Activated naive CD8-positive, alpha-beta T cell treated with anti-CD3 and anti-CD28 coated beads for 36 hours (primary cell): ENCODE data around the gene RNF225. TPM values are rescaled to one million over a fixed set of nuclear protein-coding genes. Genes with fewer than 3 reads are reported as not detected.
"Not testable (repeated sequence)": the region's sequence is repeated elsewhere in the genome, so short reads cannot be mapped to it uniquely, and the experiment has no call there.

Source experiments
- DNase-seq: peaks from one replicate; pipeline ENCODE4 v3.0.0; 2021
- H3K27ac Mint-ChIP-seq: one replicate; pipeline ENCODE4 v1.8.0; 2022; ENCODE audit warnings: mild to moderate bottlenecking, moderate library complexity, mixed read lengths
- H3K27me3 Mint-ChIP-seq: one replicate; pipeline ENCODE4 v1.8.0; 2022; ENCODE audit warnings: mild to moderate bottlenecking, mixed read lengths
- H3K36me3 Mint-ChIP-seq: one replicate; pipeline ENCODE4 v1.8.0; 2021; ENCODE audit warnings: mild to moderate bottlenecking, mixed read lengths
- H3K4me1 Mint-ChIP-seq: one replicate; pipeline ENCODE4 v1.8.0; 2021; ENCODE audit warnings: mixed read lengths
- H3K4me3 Mint-ChIP-seq: one replicate; pipeline ENCODE4 v1.8.0; 2022; ENCODE audit warnings: mild to moderate bottlenecking, moderate library complexity, mixed read lengths
- H3K9me3 Mint-ChIP-seq: one replicate; pipeline ENCODE4 v1.8.0; 2022; ENCODE audit warnings: mixed read lengths
- total RNA-seq, 2 experiments: library from RNA; stranded (reverse); gene quantifications; one replicate each; pipeline ENCODE4 v1.2.3, GENCODE V29; 2021

RNF225 gene
- total RNA-seq, result 1 to 10 TPM in 1 of 2 experiments, under 1 TPM in 1; 0.82 to 1.6 TPM

DNA sequence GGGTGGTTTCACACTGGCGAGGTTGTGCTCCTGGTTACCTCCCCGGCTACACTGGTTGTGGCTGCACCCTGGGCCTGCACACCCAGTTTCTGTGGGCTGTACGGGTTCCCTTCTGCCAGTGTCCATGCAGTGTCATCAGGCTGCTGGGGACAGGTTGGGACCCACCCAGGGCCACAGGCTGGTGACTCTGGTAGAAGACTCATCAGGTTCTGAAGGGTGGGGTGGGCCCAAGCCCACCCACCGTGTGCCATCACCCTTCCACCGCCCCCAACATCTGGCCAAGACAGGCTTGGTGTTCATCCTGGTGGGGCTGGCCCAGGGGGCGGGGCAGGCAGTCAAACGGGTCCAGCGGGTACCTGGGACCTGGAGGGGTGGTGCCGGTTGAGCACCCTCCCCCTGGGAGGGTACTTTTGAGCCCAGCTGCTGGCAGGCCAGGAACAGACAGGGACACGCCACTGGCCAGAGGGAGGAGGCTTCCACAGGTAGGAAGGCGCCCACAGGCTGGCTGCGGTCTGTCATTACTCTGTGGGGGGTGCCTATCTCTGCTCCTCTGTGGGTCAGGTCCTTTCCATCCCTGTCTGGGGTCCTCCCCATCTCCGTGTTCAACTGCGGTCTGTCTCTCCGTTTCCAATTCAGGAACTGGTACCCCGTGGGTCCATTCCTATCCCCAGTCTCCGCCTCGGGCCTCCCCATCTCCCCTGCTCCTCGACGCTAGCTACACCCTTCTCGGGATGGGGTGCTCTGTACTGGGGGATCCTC is at the start of gene RNF225:
TSS of gene RNF225 (plus strand) at position 437 of the 759 bp plus-strand sequence. CDS start 434 bp downstream, outside the sequence.
- peaks cover 26% of the 10 kb centered on the region for H3K4me1 Mint-ChIP-seq
- H3K36me3 Mint-ChIP-seq, result peaks cover 31% of the 10 kb centered on the region
- H3K4me3 Mint-ChIP-seq, result peak within 1 kb of the TSS; percentile 36
- DNase-seq, result no peak
- peaks cover 23% of the 10 kb centered on the region for H3K27me3 Mint-ChIP-seq
- no peaks in the 10 kb centered on the region for H3K9me3 Mint-ChIP-seq
- peak within 1 kb of the TSS; percentile 7 for H3K27ac Mint-ChIP-seq

DNA sequence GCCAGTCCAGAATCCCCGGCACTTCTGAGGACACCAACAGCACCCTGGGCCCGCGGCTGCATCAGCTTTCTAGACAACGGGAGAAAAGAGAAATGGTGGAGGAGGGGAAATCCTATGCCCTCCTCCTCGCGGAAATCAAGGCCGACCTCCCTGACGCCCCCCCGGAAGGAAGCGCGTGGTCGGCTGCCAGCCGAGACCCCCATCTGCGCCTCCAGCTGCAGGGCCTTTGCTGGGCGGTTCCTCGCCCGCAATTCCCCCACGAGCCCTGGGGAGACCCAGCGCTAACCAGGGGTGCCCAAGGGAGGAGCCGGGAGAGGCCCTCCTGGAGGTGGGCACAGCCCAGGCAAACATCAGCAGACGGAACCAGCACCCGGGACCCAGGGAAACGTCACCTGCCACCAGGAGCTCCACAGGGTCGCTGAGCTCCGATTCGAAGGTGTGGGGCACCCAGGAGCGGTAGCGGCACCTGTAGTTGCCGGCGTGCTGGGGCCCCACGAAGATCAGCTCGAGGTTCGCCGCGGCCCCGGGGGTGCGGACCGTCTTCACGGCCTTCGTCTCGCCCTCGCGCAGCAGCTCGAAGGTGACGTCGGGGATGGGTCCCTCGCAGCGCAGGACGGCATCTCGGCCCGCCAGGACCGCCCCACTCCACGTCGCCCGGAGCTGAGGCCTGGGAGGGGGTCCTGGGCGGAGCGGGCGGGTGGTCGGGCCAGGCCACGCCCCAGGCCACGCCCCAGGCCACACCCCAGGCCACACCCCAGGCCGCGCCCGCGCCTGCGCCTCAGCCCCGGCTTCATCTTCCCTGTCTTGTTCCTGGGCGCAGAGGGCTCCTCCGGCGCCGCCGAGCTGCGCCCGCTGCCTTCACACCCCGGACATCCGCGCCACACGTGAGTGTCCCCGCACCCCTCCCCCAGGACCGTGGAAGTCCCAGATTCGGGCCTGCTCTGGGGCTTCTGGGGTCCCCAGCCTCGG is 48.2 kb upstream of the RNF225 start:
- no peaks in the 10 kb centered on the region for H3K27me3 Mint-ChIP-seq
- peaks cover 31% of the 10 kb centered on the region for H3K36me3 Mint-ChIP-seq
- peak overlapping the region; percentile 90 for H3K27ac Mint-ChIP-seq
- peak overlapping the region; percentile 97 for H3K4me3 Mint-ChIP-seq
- H3K4me1 Mint-ChIP-seq, result peaks cover 29% of the 10 kb centered on the region
- DNase-seq, result peak; percentile 80
- H3K9me3 Mint-ChIP-seq, result no peaks in the 10 kb centered on the region

DNA sequence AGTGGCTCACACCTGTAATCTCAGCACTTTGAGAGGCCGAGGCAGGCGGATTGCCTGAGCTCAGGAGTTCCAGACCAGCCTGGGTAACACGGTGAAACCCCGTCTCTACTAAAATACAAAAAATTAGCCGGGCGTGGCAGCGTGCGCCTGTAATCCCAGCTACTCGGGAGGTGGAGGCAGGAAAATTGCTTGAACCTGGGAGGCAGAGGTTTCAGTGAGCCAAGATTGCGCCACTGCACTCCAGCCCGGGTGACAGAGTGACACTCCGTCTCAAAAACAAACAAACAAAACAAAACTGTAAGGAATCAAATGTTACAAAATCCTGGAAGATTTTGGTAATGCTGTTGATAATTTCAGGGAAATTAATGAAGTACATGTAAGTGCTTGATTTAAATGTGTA is 47.4 kb upstream of the RNF225 start:
- not testable (repeated sequence) for H3K9me3 Mint-ChIP-seq, H3K27me3 Mint-ChIP-seq, DNase-seq
- Mint-ChIP-seq H3K36me3 (peaks cover 33% of the 10 kb centered on the region), H3K4me3 (peak overlapping the region; percentile 97), H3K27ac (peak overlapping the region; percentile 90), H3K4me1 (peaks cover 29% of the 10 kb centered on the region)

DNA sequence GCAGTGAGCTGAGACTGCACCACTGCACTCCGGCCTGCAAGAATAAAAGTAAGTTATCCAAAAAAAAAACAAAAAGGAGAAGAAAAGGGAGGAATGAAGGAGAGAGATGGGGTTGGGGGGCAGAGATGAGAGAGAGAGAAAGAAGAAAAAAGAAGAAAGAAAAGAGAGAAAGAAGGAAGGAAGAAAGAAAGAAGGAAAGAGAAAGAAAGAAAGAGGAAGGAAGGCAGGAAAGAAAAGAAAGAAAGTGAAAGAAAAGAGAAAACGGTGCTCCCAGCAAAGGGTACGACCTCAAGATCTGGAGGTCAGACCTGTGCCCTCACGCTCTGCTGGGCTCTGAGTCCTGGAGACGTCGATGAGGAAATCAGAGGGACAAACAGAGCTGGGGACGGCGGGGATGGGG is 45.9 kb upstream of the RNF225 start:
- H3K4me1 Mint-ChIP-seq, result peaks cover 29% of the 10 kb centered on the region
- H3K4me3 Mint-ChIP-seq, result peak overlapping the region; percentile 45
- H3K27me3 Mint-ChIP-seq, result no peaks in the 10 kb centered on the region
- no peak for DNase-seq
- H3K9me3 Mint-ChIP-seq, result no peaks in the 10 kb centered on the region
- H3K27ac Mint-ChIP-seq, result peak overlapping the region; percentile 52
- peaks cover 33% of the 10 kb centered on the region for H3K36me3 Mint-ChIP-seq

DNA sequence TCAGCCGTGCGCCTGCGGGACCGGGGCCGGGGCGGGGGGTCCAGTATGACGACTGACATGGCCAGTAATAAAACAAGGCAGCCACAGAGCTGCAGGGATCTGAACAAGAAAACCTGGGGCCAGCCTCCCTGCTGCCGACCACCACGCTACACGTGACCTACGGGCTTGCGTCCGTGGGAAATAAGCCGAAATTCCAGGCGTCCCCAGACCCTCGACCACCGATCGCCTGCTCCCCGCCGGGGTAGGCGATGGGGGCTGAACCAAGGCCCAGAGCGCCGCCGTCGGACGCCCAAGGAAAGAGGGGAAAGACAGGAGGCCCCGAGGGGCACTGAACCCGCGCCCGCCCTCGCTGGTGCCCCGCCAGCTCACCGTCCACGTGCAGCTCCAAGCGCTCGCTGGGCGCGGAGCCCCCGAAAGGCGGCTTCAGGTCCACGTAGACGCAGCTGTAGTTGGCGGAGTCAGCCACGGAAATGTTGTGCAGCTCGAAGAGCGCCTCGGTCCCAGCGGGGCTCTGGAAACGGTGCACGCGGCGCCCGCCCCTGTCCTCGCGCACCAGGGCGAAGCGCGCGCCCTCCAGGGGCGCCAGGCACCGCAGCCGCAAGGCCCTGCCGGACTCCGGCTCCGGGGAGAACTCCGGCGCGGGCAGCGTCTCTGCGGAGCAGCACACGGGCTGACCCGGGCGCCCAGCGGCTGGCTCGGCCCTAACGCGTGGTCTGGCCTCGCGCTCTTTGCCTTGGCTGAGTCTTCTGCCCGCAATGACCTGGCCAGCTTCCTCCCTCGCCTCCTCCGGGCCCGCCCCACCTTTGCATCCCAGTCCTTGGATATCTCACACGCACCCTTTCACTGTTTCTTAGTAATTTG is 45.2 kb upstream of the RNF225 start:
- Mint-ChIP-seq H3K27ac (no peak overlapping the region), H3K4me1 (peaks cover 29% of the 10 kb centered on the region), H3K9me3 (no peaks in the 10 kb centered on the region), H3K27me3 (no peaks in the 10 kb centered on the region), H3K4me3 (peak overlapping the region; percentile 45), H3K36me3 (peaks cover 28% of the 10 kb centered on the region)
- no peak for DNase-seq

DNA sequence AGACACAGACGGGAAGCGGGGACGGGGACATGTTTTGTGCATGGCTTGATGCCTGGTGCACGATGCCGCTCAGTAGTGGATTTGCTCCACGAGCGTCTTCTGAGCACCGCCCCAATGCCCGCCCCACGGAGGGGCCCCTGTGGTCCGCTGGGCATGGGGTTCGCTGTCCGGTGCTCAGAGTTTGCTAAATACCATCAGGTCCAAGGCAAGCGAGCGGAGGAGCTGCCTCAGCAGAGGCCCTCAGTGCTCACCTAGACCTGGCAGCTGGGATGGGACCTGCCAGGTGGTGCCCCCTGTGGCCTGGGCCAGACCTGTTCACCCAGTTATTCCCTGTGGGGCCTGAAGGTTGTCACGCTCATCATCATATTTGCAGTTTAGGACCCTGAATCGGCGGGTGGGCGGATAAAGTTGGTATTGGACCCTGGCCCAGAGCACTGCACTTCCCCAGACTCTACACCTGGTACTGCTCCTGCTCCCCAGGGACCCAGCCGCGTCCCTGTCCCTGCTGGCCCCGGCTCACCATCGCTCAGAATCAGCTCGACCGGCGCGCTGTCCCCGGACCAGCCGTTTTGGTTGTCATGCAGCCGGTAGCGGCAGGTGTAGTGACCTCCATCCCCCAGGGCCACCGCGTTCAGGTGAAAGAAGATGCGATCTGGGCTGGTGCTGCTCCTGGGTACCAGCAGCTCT is 44.4 kb upstream of the RNF225 start:
- Mint-ChIP-seq H3K36me3 (peaks cover 24% of the 10 kb centered on the region), H3K27me3 (no peaks in the 10 kb centered on the region), H3K9me3 (no peaks in the 10 kb centered on the region), H3K27ac (no peak overlapping the region), H3K4me1 (peaks cover 27% of the 10 kb centered on the region), H3K4me3 (no peak overlapping the region)
- no peak for DNase-seq

DNA sequence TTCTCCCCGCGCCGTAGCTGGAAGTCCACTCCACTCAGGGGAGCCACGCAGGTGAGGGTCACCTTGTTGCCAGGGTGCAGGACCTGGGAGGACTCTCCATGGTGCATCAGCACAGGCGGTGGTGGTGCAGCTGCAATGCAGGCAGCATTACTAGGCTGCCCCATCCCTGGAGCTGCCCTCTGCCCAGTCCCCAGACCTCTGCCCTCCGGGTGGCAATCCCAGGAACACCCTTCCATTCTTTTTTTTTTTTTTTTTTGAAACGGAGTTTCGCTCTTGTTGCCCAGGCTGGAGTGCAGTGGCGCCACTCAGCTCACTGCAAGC is 43.9 kb upstream of the RNF225 start:
- no peak for DNase-seq
- Mint-ChIP-seq H3K27me3 (no peaks in the 10 kb centered on the region), H3K4me3 (no peak overlapping the region), H3K4me1 (peaks cover 25% of the 10 kb centered on the region), H3K9me3 (no peaks in the 10 kb centered on the region), H3K27ac (no peak overlapping the region), H3K36me3 (peaks cover 24% of the 10 kb centered on the region)

DNA sequence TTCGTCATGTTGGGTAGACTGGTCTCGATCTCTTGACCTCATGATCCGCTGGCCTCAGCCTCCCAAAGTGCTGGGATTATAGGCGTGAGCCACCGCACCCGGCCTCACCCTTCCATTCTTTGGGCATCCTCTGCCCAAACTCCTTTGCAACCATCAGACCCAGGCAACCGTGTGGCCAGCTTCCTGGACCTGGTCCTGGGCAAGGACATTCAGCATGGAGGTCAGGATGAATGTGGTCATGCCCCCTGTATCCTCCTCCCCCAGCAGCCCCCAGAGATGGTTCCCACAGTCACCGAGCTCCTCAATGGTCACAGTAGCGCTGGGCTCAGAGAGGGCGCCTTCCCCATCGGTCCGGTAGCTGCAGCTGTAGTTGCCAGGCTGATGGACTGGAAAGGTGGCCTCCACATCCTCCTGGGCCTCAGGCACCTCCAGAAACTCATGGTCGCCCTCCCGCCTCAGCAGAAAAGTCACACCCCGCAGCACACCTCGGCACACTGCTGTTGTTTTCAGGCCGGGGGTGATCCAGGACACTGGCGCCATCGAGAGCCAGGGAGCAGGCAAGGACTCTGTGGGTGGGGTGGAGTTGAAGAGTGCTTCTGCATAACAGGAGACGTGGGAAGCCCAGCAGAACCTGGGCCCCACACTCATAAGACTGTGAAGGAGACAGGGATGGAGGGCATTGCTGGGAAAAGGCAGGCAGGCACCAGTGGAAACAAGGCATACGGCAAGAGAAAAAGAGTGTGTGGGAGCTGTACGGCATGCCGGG is 43.3 kb upstream of the RNF225 start:
- H3K27me3 Mint-ChIP-seq, result no peaks in the 10 kb centered on the region
- H3K36me3 Mint-ChIP-seq, result peaks cover 24% of the 10 kb centered on the region
- H3K4me1 Mint-ChIP-seq, result peaks cover 22% of the 10 kb centered on the region
- no peak overlapping the region for H3K27ac Mint-ChIP-seq
- DNase-seq, result no peak
- H3K9me3 Mint-ChIP-seq, result no peaks in the 10 kb centered on the region
- no peak overlapping the region for H3K4me3 Mint-ChIP-seq

DNA sequence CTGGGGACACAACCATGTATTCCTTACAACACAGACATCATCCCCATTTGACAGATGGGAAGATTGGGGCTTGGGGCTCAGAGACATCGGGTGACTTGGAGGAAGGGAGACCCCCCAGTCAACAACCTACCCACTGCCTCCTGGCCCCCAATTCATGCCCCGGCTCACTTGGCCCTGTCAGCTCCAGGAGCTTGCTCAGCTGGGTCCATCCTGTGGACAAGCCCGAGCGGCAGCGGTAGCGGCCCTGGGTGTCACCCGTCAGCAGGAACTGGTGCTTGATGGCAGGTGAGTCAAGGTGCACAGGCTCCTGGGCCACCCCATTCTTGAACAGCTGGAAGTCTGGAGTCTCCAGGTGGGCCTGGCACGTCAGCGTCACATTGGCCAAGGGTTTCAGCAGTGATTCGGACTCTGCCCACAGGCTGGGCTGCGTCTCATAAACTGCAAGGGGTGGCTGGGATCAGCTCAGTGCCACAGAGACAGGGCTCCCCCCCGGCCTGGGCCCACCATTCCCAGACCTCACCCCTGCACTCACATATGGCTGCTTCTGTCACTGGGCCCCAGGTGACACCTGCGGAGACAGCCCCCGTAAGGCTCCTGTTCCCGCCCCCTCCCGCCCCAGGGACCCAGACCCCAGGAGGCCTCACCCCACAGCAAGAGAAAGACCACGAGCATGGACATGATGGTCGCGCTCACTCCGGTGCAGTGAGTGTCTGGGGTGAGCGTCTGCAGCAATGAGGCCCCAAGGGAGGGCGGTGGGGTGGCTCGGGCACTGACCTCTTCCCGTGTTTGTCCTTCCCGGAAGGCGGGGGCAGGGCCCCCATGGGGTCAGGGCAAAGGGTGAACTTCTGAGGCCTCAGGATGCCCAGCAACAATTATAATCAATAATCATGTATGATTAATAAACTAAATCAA is 42.4 kb upstream of the RNF225 start, which contains the start of gene A1BG:
TSS of gene A1BG (minus strand) at position 733 of the 912 bp plus-strand sequence. CDS start at position 678, 55 bp downstream.
- Mint-ChIP-seq H3K4me1 (peaks cover 24% of the 10 kb centered on the region), H3K27ac (no peak within 1 kb of the TSS), H3K9me3 (no peaks in the 10 kb centered on the region), H3K36me3 (peaks cover 24% of the 10 kb centered on the region), H3K27me3 (no peaks in the 10 kb centered on the region), H3K4me3 (no peak within 1 kb of the TSS)
- no peak for DNase-seq

DNA sequence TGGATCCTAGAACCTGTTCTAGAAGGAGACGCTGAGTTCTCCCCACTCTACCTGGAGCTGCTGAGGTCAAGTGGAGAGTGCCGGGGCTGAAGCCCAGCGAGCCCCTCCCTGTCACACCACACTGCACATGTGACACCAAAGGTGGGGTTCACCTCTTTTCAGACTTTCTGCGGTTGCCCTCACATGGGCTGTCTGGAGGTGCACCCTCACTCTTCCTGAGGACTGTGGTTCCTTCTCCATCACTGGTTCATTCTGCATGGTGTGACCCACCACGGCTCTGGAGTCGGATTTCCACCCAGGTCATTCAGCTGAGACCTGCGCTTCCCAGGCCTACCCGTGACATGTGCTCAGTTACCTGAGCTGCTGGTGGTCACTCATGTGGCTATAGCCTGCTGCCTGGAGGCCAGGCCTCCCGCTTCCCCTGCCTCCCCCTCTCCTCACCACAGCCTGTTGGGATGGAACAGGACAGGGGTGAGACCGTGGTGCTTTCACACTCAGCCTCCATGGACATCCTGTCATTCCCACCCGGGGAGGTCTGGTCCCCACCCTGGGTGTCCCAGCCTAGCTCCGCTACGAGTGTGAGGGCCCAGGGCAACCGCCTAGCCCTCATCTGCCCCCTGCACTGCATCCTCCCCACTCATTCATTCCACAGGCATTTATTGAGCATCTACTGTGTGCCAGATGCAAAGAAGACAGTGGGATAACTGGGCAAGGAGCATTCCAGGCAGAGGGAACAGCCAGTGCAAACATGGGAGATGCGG is 41.6 kb upstream of the RNF225 start:
- no peak overlapping the region for H3K27ac Mint-ChIP-seq
- no peak for DNase-seq
- no peaks in the 10 kb centered on the region for H3K27me3 Mint-ChIP-seq
- no peaks in the 10 kb centered on the region for H3K9me3 Mint-ChIP-seq
- H3K36me3 Mint-ChIP-seq, result peaks cover 24% of the 10 kb centered on the region
- no peak overlapping the region for H3K4me3 Mint-ChIP-seq
- peaks cover 21% of the 10 kb centered on the region for H3K4me1 Mint-ChIP-seq

DNA sequence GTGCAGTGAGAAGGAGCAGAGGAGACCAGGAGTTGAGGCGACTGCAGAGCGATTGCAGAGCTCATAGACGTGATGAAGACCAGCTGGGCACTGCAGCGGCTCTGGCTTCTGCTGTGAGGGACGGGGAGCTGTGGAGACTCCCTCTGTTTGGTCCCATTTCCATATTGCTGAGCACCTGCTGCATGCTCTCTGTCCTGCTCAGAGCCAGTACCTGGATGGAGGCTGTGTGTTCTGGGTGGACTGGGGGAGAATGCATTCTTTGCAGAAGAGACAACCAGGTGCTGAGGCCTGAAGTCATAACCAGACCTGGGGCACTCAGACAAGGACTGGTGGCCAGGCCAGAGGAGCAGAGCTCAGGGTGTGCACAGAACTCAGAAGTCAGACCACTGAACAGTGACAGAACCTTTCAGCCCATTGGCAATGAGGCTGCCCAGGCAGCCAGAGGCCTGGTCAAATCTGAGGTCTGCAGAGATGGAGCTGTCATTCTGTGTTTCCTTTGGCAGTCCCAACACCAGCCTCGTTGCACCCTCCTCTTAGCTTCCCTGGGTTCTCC is 40.9 kb upstream of the RNF225 start:
- Mint-ChIP-seq H3K4me1 (peaks cover 14% of the 10 kb centered on the region), H3K9me3 (no peaks in the 10 kb centered on the region), H3K4me3 (no peak overlapping the region), H3K27me3 (no peaks in the 10 kb centered on the region), H3K36me3 (peaks cover 20% of the 10 kb centered on the region), H3K27ac (no peak overlapping the region)
- no peak for DNase-seq

DNA sequence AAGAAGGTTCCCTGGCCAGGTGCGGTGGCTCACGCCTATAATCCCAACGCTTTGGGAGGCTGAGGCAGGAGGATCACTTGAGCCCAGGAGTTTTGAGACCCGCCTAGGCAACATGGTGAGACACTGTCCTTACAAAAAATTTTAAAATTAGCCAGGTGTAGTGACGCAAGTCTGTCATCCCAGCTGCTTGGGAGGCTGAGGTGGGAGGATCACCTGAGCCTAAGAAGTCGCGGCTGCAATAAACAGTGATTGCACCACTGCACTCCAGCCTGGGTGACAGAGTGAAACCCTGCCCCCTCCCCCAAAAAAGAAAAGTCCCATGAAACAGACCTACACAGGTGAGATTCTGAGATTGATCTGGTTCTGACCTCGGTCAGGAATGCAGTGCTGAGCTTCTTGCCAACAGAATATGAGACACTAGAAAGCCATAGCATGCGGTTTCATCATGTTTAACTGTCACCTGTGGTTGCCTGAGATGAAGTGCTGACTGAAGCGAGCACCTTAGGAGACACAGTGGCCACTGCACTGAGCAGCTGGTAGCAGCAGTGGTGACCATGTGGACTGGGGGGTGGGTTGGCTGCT is 40.1 kb upstream of the RNF225 start:
- Mint-ChIP-seq H3K27ac (peak overlapping the region; percentile 16), H3K4me3 (no peak overlapping the region)

More for the DNA sequence above, 40.1 kb upstream of the RNF225 start:
- peaks cover 18% of the 10 kb centered on the region for H3K36me3 Mint-ChIP-seq
- no peaks in the 10 kb centered on the region for H3K27me3 Mint-ChIP-seq
- H3K4me1 Mint-ChIP-seq, result peaks cover 12% of the 10 kb centered on the region
- H3K9me3 Mint-ChIP-seq, result no peaks in the 10 kb centered on the region
- DNase-seq, result no peak
